Left kidney (tissue), 2 donors: ENCODE measurements around the gene KIF2C. TPM values are rescaled to one million over a fixed set of nuclear protein-coding genes. Genes with fewer than 3 reads are reported as not detected.
"Not testable (repeated sequence)": the region's sequence is repeated elsewhere in the genome, so short reads cannot be mapped to it uniquely, and the experiment has no call there.

ENCODE experiments used
- DNase-seq: peaks from one replicate; pipeline ENCODE4 v3.0.0-alpha.2; 2013
- polyA plus RNA-seq: library from polyadenylated mRNA; unstranded; fragments of 120-200 nt; gene quantifications from one replicate; pipeline ENCODE4 v1.2.1, GENCODE V29; 2013; ENCODE audit not compliant: insufficient read length

Gene KIF2C
- polyA plus RNA-seq, 1 donor, result 38.8 TPM

DNA sequence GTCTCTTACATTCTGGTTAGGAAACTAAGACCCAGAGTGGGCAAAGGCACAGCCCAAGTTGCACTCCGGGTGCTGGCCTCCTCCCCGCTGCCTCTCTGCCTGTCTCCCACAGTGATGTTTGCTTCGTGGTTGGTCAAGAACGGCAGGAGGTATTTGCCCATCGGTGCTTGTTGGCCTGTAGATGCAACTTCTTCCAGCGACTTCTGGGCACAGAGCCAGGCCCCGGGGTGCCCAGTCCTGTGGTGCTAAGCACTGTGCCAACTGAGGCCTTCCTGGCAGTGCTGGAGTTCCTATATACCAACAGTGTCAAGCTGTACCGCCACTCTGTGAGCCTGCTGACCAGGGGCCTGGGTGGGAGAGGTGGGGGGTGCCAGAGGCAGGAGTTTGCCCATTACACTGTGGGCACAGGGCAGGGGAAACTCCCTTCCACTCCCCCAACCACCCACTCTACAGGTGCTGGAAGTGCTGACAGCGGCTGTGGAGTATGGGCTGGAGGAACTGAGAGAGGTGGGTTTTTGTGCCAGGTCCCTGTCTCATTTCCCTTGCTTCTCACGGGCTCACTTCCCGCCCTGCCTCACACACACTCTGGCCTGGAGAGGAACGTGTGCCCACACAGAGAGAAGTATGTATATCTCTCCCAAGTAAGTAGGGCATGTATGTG lies 70.6 kb downstream of the KIF2C start:
- DNase-seq, result no peak

DNA sequence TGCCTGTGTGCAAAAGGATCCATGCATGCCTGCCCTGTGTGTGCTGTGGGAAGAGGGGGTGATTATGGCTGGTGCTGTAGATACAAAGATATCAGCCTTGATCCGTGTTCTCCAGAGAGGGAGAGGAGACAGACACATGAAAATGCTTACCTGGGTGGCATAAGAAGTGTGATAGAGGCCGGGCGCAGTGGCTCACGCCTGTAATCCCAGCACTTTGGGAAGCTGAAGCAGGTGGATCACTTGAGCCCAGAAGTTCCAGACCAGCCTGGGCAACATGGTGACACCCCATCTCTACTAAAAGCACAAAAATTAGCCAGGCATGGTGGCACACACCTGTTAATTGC lies 71.1 kb downstream of the KIF2C start:
- DNase-seq, result not testable (repeated sequence)

DNA sequence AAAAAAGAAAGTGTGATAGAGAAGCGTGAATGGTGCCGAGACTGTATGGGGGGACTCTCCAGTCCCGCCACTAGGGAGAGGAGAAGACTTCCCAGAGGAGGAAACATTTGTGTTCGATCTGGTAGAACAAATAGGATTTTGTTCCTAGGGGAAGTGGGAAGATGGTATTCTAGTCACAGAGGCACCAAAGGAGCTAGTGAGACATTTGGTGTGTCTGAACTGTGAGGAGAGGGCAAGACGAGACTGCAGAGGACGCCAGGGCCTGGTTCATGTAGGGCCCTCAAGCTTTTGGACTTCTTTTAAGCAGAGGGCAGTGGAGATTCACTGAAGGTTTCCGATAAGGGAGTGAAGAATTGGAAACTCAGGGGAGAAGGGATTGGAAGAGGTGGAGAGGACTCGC lies 71.6 kb downstream of the KIF2C start:
- no peak for DNase-seq

DNA sequence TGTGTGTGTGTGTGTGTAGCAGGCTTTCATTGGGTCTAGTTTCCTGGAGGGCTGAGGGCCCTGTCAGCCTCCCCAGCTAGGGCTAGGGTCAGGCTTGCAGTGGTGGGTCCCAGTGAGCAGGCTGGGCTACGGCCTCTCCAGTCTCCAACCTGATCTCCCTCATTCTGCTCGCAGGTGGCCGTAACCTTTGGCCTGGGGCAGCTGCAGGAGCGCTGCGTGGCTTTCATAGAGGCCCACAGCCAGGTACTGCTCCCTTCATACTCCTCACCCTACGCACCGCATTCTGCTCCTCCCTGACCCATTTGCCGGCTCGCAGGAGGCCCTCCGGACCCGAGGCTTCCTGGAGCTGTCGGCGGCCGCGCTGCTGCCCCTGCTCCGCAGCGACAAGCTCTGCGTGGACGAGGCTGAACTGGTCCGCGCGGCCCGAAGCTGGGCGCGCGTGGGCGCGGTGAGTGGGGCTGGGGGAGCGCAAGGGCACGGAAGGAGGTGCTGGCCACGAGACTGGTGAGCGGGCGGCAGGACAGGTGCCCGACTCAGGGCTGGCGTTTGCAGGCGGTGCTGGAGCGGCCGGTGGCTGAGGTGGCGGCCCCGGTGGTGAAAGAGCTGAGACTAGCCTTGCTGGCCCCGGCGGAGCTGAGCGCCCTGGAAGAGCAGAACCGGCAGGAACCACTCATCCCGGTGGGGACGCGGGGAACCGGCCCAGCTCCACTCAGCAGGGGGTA lies 73.3 kb downstream of the KIF2C start:
- DNase-seq, result no peak

DNA sequence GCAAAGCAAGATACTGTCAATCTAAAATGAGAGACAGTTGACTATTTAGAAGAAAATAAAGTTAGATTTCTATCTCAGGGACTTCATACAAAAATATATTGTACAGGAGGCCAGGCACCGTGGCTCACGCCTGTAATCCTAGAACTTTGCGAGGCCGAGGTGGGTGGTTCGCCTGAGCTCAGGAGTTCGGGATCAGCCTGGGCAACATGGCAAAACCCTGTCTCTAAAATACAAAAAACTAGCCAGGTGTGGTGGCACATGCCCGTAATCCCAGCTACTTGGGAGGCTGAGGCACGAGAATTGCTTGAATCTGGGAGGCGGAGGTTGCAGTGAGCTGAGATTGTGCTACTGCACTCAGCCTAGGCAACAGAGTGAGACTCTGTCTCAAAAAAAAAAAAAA lies 76.3 kb downstream of the KIF2C start:
- DNase-seq, result not testable (repeated sequence)

DNA sequence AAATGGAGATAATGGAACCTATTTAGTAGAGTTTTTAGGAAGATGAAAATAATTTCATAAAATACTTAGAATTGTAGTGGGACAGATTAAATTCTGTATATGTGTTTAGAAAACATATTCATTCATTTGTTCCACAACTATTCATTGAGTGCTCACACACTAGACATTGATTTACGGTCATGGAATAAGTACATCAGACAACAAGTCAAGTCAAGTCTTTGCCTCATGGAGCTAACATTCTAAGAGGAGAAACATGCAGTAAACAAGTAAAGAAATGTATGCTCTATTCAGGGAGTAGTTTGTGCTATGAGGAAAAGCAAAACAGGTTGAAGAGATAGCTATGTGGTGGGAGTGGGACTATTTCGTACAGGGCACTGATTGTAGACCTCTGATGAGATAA lies 77.7 kb downstream of the KIF2C start:
- DNase-seq, result no peak

Other genes starting within 250 kb of the KIF2C start
- gene TMEM53, start 65.4 kb upstream of the KIF2C start, polyA plus RNA-seq, result 11.7 TPM
- gene ARMH1, start 65.1 kb upstream of the KIF2C start, polyA plus RNA-seq, result 7.3 TPM
- 1.9 TPM for gene RNU5D-1, start 8.7 kb upstream of the KIF2C start, polyA plus RNA-seq
- gene RPS8, start 35.7 kb downstream of the KIF2C start, polyA plus RNA-seq, result 1,947 TPM
- 0.96 TPM for gene BEST4, start 48.3 kb downstream of the KIF2C start, polyA plus RNA-seq
- gene PLK3, start 60.5 kb downstream of the KIF2C start, polyA plus RNA-seq, result 5.9 TPM
- not detected for gene DYNLT4, start 67.5 kb downstream of the KIF2C start, polyA plus RNA-seq
- gene BTBD19, start 68.7 kb downstream of the KIF2C start, polyA plus RNA-seq, result 20.9 TPM
- 5.4 TPM for gene PTCH2, start 103.4 kb downstream of the KIF2C start, polyA plus RNA-seq
- gene EIF2B3, start 246.8 kb downstream of the KIF2C start, polyA plus RNA-seq, result 38.6 TPM